PC-3 (cell line): ENCODE data around the gene ITGA7.

Experiments used
- EZH2 ChIP-seq: fragments of 300-600 bp; sonication (generic); IDR thresholded peaks from one replicate; pipeline ENCODE4 v1.6.1; 2017; ENCODE audit warnings: antibody characterized with exemption, mild to moderate bottlenecking, low read length; ENCODE audit not compliant: unreplicated experiment
- EZH2phosphoT487 ChIP-seq: fragments of 300-600 bp; sonication (generic); IDR thresholded peaks from 2 replicates; pipeline ENCODE4 v1.6.1; 2018; ENCODE audit warnings: mild to moderate bottlenecking, antibody characterized with exemption, low read length, borderline replicate concordance
- TF ChIP-seq, protein P1 (sequence below): fragments of 300-600 bp; sonication (generic); conservative IDR thresholded peaks from 2 replicates; pipeline ENCODE4 v1.5.1; 2017; ENCODE audit warnings: antibody characterized with exemption, low read depth, mild to moderate bottlenecking, low read length

DNA sequence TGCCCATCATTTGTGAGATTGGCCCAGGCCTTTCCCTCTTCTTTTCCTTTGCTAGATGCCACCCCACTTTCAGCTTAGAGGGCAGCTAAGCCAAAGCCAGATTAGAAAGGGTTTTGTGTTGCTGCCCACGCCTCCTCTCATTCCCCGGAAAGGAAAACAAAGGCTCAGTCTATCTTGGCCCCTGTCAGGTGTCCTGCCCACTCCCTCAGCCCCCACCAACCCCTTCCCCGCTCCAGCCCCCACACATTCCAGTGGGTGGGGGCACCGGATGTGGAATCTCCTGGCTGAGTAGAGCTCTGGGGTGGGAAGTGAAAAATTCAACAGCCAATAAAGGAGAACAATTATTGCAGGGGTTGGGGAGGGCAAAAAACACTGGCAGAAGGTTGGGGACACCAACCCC lies 10.3 kb upstream of the ITGA7 start:
- TF ChIP-seq, protein P1, sequence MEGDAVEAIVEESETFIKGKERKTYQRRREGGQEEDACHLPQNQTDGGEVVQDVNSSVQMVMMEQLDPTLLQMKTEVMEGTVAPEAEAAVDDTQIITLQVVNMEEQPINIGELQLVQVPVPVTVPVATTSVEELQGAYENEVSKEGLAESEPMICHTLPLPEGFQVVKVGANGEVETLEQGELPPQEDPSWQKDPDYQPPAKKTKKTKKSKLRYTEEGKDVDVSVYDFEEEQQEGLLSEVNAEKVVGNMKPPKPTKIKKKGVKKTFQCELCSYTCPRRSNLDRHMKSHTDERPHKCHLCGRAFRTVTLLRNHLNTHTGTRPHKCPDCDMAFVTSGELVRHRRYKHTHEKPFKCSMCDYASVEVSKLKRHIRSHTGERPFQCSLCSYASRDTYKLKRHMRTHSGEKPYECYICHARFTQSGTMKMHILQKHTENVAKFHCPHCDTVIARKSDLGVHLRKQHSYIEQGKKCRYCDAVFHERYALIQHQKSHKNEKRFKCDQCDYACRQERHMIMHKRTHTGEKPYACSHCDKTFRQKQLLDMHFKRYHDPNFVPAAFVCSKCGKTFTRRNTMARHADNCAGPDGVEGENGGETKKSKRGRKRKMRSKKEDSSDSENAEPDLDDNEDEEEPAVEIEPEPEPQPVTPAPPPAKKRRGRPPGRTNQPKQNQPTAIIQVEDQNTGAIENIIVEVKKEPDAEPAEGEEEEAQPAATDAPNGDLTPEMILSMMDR: no peak
- TF ChIP-seq EZH2 (no peak), EZH2phosphoT487 (no peak)
